PC-9 (cell line): ENCODE measurements around the gene COL20A1. TPM values are rescaled to one million over a fixed set of nuclear protein-coding genes. Genes with fewer than 3 reads are reported as not detected.

Experiments used
- BruUV-seq: library from RNA; stranded (reverse); fragments of 400-500 nt; replicated peaks from 2 replicates; lab custom pipeline; 2021; lab: Mats Ljungman, UMichigan
- CTCF ChIA-PET: fragments of 300-600 bp; sonication (Branson Sonifier 250); formaldehyde crosslinking; loops from one replicate; lab custom pipeline; 2022; ENCODE audit warnings: antibody characterized with exemption; lab: Charles Lee
- POLR2A ChIA-PET: fragments of 300-600 bp; sonication (Branson Sonifier 250); formaldehyde crosslinking; loops from one replicate; lab custom pipeline; 2022; ENCODE audit warnings: antibody characterized with exemption; ENCODE audit not compliant: unreplicated experiment; lab: Charles Lee
- DNase-seq, 2 experiments: peaks; one replicate each; pipeline versions ENCODE4 v3.0.0 to v3.0.0-alpha.2; 2015 to 2022; ENCODE audit warnings: mixed read lengths in 1 of 2
- H2AFZ ChIP-seq: fragments of 200-600 bp; sonication (generic); 2 replicates; pipeline ENCODE4 v1.8.1; 2017; ENCODE audit warnings: antibody characterized with exemption
- H3F3A ChIP-seq: fragments of 200-600 bp; sonication (generic); 2 replicates; pipeline ENCODE4 v1.8.1; 2017; ENCODE audit warnings: antibody characterized with exemption, mild to moderate bottlenecking, low read depth; ENCODE audit not compliant: insufficient read depth
- H3K27ac ChIP-seq: fragments of 200-600 bp; sonication (generic); 2 replicates; pipeline ENCODE4 v1.6.1; 2016; ENCODE audit warnings: mixed run types
- H3K27me3 ChIP-seq: fragments of 200-600 bp; sonication (generic); 2 replicates; pipeline ENCODE4 v1.6.1; 2016; ENCODE audit warnings: low read depth, mixed run types; ENCODE audit not compliant: insufficient read depth
- H3K36me3 ChIP-seq: fragments of 200-600 bp; sonication (generic); 2 replicates; pipeline ENCODE4 v1.6.1; 2016; ENCODE audit warnings: low read depth, mixed run types
- H3K4me1 ChIP-seq: fragments of 200-600 bp; sonication (generic); replicated peaks from 2 replicates; pipeline ENCODE4 v1.6.1; 2016; ENCODE audit warnings: mixed run types; ENCODE audit not compliant: insufficient read depth
- H3K4me2 ChIP-seq: fragments of 200-600 bp; sonication (generic); 2 replicates; pipeline ENCODE4 v1.6.1; 2017; ENCODE audit warnings: mixed run types
- H3K4me3 ChIP-seq: fragments of 200-600 bp; sonication (generic); 2 replicates; pipeline ENCODE4 v1.6.1; 2016; ENCODE audit warnings: mixed run types
- H3K79me2 ChIP-seq: fragments of 200-600 bp; sonication (generic); 2 replicates; pipeline ENCODE4 v1.6.1; 2017; ENCODE audit warnings: low read depth, mixed run types
- H3K9me2 ChIP-seq: fragments of 200-600 bp; sonication (generic); 2 replicates; pipeline ENCODE4 v1.8.1; 2017; ENCODE audit warnings: mild to moderate bottlenecking; ENCODE audit not compliant: insufficient read depth
- H3K9me3 ChIP-seq: fragments of 200-600 bp; sonication (generic); 2 replicates; pipeline ENCODE4 v1.8.1; 2016; ENCODE audit warnings: low read depth; ENCODE audit not compliant: insufficient read depth
- H4K20me1 ChIP-seq: fragments of 200-600 bp; sonication (generic); 2 replicates; pipeline ENCODE4 v1.8.1; 2017; ENCODE audit not compliant: insufficient read depth
- CTCF ChIP-seq: fragments of 200-600 bp; sonication (generic); conservative IDR thresholded peaks from 2 replicates; pipeline ENCODE4 v1.6.1; 2017; ENCODE audit warnings: mixed run types, antibody characterized with exemption, mild to moderate bottlenecking, moderate library complexity
- EZH2 ChIP-seq: fragments of 200-600 bp; sonication (generic); IDR thresholded peaks from 2 replicates; pipeline ENCODE4 v1.8.0; 2017; ENCODE audit warnings: antibody characterized with exemption, low read depth
- intact Hi-C: fragments of 100-400 bp; cut with micrococcal nuclease; formaldehyde crosslinking; loops from one replicate; pipeline ENCODE4 v1.10.0; 2022; ENCODE audit not compliant: unreplicated experiment
- total RNA-seq: library from RNA; stranded (reverse); gene quantifications from 2 replicates; pipeline ENCODE4 v1.2.3, GENCODE V29; 2021

COL20A1 gene
- total RNA-seq, 1 experiment from 2014 or later = not detected

- BruUV-seq = no TSS peak
- CTCF ChIA-PET = interaction anchor here (0.6 kb wide), 1 partner anchor 75 kb away, joined by 4 read pairs; no protein-coding TSS in a partner anchor
These were observed 55.2 kb downstream of the COL20A1 start for GRCh38 chr20:63347950-63348827.

GRCh38 chr20:63348828-63349515 is 56.0 kb downstream of the COL20A1 start:
- no peaks in the 10 kb centered on the region for H4K20me1 ChIP-seq
- no peaks in the 10 kb centered on the region for H3K9me2 ChIP-seq
- TF ChIP-seq CTCF (no peak), EZH2 (no peak)
- no peaks in the 10 kb centered on the region; the same call in 1 of the 2 replicates for H3F3A ChIP-seq
- H3K9me3 ChIP-seq = no peaks in the 10 kb centered on the region
- ChIA-PET CTCF (no interaction called here), POLR2A (no interaction called here)
- no peak overlapping the region for H3K4me2 ChIP-seq
- BruUV-seq = no TSS peak
- no peaks in the 10 kb centered on the region for H3K4me1 ChIP-seq
- H3K4me3 ChIP-seq = no peak overlapping the region
- peaks cover 62% of the 10 kb centered on the region for H3K27me3 ChIP-seq
- no peak overlapping the region for H2AFZ ChIP-seq
- DNase-seq = no peak
- H3K79me2 ChIP-seq = no peaks in the 10 kb centered on the region
- H3K36me3 ChIP-seq = no peaks in the 10 kb centered on the region
- no peak overlapping the region for H3K27ac ChIP-seq
- intact Hi-C loops = no loop called here

More at GRCh38 chr20:63347950-63348827, 55.2 kb downstream of the COL20A1 start:
- Histone ChIP-seq H3K4me2 (no peak overlapping the region), H3K27ac (no peak overlapping the region), H3K36me3 (no peaks in the 10 kb centered on the region), H3K27me3 (peaks cover 70% of the 10 kb centered on the region), H3K79me2 (no peaks in the 10 kb centered on the region), H3F3A (no peaks in the 10 kb centered on the region; the same call in 1 of the 2 replicates), H3K9me2 (no peaks in the 10 kb centered on the region), H3K4me3 (no peak overlapping the region), H4K20me1 (no peaks in the 10 kb centered on the region), H3K4me1 (no peaks in the 10 kb centered on the region), H2AFZ (no peak overlapping the region), H3K9me3 (no peaks in the 10 kb centered on the region)
- DNase-seq = no peak
- POLR2A ChIA-PET = no interaction called here
- no peak for TF ChIP-seq EZH2
- TF ChIP-seq CTCF = no peak
- intact Hi-C loops = no loop called here

GRCh38 chr20:63349516-63349895 is 56.5 kb downstream of the COL20A1 start:
- no peaks in the 10 kb centered on the region for H3K4me1 ChIP-seq
- intact Hi-C loops = no loop called here

More at GRCh38 chr20:63349516-63349895, 56.5 kb downstream of the COL20A1 start:
- Histone ChIP-seq H3K27me3 (peaks cover 57% of the 10 kb centered on the region), H3F3A (no peaks in the 10 kb centered on the region; the same call in 1 of the 2 replicates), H4K20me1 (no peaks in the 10 kb centered on the region), H3K4me2 (no peak overlapping the region), H3K79me2 (no peaks in the 10 kb centered on the region), H3K36me3 (no peaks in the 10 kb centered on the region), H3K9me3 (no peaks in the 10 kb centered on the region), H3K27ac (no peak overlapping the region), H2AFZ (no peak overlapping the region), H3K4me3 (no peak overlapping the region), H3K9me2 (no peaks in the 10 kb centered on the region)
- DNase-seq = no peak
- TF ChIP-seq CTCF (no peak), EZH2 (no peak)
- BruUV-seq = no TSS peak
- ChIA-PET CTCF (no interaction called here), POLR2A (no interaction called here)
